ENCODE results near the gene ST3GAL5.
A peak's percentile ranks its signal among the peaks of the same experiment; 100 is the strongest.
"Not testable (repeated sequence)": the region's sequence is repeated elsewhere in the genome, so short reads cannot be mapped to it uniquely, and the experiment has no call there.

Gene ST3GAL5

DNA sequence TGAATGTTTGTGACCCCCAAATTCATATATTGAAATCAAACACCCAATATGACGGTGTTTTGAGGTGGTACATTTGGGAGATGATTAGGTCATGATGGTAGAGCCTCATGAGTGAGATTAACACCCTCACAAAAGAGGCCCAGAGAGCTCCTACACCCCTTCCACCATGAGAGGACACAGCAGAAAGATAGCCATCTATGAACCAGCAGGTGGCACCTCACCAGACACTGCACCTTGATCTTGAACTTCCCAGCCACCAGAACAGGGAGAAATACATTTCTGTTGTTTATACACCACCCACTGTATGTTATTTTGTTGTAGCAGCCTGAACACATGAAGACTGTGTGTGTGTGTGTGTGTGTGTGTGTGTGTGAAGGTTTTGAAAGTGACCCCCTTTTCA lies 58.1 kb downstream of the ST3GAL5 start:
- peak; percentile 30 to 46 for DNase-seq

DNA sequence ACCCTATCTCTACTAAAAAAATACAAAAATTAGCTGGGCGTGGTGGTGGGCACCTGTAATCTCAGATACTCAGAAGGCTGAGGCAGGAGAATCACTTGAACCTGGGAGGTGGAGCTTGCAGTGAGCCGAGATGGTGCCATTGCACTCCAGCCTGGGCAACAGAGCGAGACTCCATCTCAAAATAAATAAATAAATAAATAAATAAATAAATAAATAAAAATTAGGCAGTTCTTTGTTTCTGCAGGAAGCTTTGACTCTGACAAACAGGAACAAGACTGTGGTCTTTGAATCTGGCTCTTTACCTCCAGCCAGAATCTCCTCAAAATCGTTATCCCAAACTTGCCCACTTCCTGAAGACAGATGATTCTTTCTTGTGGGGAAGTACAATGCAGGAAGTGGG lies 59.4 kb downstream of the ST3GAL5 start:
- not testable (repeated sequence) for DNase-seq

DNA sequence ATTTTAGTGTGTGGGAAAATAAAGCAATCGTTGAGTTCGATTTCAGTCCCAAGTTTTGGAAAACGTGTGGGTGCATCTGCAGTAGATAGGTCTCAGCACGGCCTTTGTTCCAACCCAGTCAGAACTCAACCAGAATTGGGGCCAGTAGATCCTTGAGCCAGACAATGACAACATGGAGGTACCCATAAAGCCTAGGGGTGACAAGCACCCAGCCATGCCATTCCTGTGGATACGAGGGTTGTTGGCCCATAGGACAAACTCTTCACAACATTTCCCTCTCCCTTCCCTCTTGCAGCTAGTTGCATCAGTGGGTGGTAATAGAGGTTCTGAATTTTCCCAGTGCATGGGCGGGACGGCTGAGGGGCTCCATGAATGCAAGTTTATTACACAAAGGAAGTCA lies 60.1 kb downstream of the ST3GAL5 start:
- no peak for DNase-seq

DNA sequence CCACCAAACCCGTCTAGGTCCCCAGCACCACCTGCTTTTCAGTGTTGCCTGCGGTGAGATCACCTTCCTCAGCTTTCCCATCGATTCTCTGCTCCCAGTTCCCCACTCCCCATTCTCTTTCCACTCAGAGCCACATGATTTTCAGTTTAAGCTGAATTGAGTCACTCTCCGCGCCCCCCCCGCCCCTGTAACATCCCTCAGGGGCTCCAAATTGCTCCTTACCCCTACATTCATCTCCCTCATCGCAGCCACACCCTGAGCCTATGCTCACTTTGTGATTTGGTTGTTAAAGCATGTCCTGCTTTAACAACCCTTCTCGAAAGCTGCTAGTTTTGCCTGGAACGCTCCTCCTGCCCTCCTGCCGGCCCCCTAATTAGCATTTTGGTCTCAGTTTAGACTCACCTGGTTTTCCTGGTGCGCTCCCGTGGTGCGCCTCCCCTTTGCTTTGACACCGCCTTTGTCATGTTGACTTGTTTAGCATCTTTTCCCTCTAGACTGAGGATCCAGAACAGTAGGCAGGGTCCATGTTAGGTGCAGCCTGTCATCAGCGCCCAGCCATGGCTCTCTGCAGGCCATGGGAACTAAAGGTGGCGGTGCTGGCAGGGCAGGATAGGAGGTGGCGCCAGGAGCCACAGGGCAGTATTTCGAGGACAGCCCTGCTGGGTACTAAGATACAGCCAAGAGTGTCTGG lies 60.8 kb downstream of the ST3GAL5 start:
- DNase-seq, result no peak

DNA sequence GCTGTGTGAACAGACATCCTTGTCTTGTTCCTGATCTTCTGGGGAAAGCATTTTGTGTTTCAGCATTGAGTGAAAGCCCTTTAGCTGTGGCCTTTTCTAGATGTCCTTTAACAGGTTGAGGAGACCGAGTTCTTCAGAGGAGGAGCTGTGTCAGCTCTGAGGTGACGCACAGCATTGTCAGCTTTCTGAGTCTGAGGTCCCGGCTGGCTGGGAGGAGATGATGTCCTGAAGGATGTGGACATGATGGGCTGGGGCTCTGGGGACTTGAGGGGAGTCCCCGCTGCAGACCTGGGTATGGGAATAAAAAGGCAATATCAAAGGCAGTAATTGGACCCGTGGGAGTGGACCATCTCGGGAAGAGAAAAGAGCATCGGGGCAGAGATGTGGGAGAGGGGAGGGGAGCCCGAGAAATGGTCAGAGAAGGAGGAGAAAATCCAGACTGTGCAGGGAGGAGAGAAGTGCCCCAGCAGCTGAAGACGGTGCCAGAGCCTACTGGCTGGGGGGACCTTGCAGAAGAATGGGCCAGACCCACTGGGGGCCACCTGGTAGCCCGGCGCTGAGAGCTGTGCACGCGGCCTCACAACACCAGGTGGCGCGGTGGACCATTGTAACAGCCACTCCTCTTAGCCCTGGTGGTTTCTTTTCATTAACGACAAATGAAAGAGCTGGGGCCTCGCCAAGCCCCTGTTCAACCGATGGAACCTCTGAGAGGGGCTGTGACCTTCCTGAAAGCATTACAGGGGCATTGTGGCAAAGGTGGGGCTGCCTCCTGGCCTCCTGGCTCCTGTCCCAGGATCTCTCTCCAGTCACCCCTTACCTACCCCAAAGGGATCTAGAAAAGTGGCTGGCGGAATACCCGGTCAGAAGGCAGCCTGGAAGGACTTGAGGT lies 61.6 kb downstream of the ST3GAL5 start:
- DNase-seq, result peak; percentile 84 to 86

DNA sequence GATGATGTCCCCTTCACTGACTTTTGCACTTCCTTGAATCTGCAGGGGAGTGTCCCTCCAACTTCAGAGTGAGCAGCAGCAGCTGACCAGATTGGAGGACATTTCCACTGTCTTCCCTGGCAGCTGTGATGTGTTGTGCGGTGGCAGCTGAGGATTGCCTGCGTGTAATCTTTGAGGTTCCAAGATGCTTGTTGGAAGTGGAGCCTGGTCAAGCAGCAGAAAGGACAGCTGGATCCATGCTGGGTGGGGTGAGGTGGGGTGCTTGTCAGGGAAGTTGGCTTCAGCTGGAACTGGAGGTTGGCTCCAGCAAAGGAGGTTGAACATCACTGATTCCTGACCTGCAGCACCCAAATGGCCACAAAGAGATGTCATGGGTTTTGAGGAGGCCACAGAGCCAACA lies 64.8 kb downstream of the ST3GAL5 start:
- no peak for DNase-seq

DNA sequence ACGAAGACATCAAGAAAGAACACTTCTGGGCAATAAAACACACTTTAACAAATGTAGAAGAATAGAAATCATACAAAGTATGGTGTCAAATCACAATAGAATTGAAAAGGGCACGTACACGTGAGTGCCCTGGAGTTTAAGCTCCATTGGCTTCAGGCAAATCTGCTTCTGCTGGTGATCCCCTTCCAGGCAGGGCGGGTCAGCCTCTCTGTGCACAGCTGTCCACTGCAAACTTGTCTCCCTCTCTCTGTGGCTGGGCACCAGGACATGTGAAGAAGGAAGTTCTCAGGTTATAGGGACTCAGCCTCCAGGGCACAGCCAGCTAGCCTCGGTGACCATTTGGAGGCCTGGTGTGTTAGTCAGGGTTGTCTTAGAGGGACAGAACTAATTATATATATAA lies 66.0 kb downstream of the ST3GAL5 start:
- no peak for DNase-seq

DNA sequence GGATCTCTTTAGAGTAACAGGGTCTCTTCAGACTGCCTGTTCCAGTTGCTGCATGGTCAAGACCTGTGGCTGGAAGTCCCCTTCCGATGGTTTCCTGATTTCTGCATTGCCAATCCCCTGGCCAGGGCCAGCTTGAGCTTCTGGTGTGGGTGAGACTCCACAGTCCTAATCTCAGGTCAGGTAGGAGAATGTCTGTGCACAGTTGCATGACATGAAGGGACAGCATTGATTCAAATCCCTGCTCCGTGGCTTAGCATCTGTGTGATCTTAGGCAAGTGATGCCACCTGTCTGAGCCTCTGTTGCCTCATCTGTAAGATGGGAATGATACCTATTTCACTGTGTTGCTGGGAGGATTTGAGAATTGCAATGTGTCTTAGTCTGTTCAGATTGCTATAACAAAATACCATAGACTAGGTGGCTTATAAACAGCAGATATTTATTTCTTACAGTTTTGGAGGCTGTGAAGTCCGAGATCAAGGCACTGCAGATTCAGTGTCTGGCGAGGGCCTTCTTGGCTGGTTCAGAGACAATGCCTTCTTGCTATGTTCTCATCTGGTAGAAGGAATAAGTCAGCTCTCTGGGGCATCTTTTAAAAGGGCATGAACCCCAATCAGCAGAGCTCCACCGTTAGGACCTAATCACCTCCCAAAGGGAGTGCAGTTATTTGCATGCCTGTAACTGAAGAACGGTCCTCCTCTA lies 68.8 kb downstream of the ST3GAL5 start:
- DNase-seq, result no peak

DNA sequence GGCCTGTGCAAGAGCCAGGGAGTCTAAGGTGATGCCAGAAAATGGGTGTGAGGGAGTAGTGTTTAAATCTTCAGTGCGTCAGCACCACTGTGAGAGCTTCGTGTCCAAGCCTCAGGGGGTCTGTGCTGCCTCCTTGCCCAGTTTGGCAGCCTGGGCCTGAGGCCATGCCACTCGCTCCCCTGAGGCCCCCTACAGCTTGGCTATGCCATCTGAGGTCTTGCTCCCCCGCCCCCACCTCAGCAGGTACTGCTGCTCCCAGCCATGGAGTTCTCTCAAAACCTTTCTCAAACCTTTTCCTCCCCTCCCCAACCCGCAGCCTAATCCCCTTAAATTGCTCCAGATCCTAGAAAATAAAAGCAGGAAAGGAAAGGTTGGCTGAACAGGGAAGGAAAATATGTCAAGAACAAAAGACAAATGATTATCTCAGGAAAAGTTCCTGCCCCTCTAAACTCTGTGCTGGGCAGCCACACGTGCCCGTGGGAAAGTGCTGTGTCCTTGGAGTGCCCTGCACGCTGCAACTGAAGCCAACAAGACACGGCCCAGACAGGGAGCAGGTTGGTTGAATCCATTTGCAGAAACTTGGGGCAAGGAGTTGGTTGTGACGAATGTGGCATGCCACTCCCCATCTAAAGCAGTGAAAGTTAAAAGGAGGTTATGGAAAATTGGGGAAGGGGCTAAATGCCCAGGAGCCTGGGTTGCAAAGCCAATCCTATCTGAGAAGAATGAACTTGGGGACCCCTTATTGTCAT lies 73.8 kb downstream of the ST3GAL5 start:
- no peak for DNase-seq

DNA sequence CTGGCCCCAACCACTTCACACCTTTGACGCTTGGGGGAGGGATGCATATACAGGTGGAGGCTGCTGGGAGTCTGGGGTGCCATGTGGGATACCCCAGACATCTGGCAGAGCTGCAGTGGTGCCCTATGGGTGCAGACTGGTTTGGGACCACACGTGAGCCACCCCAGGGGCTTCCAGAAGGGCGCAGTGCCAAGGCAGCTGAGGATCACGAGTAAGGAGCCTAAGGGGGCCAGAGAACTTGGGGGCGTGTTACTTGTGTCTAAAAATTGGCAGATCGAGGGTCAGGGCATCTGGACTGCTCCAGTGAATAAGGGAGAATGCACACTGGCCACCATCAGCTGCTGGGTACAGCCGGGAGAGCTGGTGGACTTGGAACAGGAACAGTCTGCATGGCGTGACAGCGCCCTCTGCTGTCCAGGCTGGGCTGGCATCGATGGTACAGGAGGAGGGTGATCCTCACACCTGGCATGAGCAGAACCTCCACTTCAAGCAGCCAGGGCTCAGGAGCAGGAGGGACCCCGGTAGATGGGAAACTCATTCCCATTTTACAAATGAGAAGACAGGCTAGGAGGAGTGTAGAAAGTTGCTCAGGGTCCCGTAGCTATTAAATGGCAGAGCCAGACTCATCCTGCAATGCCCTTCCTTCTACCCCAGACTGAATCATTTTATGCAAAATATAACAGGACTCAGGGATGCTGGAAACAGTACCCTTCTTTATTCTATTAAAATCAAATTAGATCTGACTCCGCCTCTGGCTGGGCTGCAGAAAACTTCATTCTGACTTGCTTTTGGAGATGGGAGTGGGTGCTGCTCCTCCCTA lies 74.6 kb downstream of the ST3GAL5 start:
- peak; percentile 77 to 82 for DNase-seq

DNA sequence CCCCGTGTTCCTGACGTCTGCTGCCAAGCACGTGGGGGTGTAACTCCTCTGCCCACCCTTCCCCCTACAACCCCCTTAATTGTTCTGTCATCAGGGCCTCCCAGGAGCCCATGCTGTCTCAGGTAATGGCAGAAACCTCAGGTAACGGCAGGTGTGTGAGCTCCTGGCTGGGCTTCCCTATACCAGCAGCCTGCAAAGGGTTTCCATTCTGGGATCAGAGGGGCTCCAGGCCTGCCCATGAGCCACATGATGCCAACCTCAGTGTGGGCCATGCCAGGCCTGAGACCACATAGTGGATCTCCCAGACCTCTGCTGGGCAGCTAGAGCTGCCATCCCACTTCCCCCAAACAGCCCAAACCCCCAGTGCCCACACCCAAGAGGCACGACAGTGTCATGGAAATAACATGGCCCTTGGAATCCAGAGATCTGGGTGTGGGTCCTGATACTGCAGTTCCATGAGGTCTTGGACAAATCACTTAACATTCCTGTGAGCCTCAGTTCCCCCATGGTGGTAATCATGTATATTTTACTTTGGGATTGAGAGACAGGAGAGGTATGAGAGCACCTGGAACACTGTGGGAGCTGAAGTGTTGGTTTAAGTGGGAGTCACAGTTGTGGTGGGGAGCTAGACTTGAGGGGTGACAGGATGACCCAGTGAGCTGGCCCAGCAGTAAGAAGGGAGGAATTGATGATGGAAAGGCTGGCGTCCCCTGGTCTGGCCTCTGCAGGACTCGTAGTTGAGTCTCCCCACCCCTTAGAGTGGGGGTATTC lies 75.4 kb downstream of the ST3GAL5 start:
- DNase-seq, result no peak

DNA sequence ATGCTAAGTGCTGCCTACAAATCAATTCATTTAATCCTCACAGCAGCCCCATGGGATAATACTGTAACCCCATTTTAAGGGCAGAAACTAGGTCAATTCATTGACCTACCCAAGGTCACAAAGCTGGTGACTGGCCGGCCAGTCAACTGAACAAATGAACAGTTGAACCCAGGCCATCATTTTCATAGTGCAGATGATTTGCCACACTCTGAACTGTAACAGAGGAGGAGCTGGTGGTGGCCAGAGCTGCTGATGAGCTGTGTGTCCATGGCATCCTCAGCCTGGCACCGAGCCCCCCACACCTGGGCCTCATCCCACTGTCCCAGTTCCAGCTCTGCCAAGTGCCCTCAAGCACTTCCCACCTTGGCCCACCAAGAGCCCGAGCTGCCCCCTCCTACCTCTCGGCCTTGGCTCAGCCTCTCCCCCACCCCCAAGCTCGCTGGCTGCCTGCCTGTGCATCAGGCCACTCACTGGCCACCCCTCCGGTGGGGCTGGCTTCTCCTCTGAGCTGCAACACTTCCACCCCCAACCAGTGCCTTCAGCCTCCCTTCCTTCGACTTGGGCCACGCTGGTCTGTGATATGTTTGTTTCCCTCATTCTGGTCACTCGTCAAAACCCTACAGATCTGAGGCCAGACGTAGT lies 76.6 kb downstream of the ST3GAL5 start:
- no peak for DNase-seq

DNA sequence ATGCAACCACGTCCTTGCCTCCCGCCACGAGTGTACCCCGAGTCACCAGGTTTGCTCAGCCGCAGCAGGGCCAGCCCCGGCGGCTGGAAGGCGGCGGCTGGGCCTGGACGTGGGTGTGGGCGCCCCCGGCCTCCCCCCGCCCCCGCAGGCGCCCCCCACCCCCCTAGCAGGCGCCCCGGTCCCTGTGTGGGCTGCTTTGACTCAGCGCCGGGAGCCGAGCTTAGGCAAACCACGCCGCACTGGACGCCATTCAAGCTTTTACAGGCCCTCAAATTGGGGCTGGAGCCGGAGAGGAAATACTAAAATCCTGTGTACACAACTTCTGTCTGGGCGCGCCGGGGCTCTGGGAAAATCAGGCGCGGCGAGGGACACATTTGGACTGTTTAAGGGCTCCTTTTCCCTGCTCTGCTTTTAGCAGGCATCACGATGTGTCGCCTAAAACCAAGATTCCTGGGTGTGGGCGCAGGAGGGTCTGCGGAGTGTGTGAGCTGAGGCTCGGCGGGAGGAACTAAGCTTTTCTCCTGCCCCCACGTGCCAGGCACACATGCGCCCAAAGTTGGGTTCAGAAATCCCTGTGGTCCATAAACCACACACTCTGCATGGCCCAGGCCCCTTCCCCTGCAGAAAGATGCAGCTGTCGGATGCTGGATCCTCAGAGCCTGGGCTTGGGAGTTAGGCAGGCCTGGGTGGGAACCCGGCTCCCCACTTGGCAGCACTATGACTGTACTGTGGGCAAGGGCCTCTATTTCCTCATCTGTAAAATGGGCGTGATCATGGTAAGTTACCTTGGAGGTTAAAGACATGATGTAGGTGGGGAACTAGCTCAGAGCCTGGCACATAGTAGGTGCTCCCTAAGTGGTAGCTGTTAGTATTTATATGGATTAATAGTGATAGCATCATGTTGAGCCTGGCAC lies 77.4 kb downstream of the ST3GAL5 start:
- no peak for DNase-seq

DNA sequence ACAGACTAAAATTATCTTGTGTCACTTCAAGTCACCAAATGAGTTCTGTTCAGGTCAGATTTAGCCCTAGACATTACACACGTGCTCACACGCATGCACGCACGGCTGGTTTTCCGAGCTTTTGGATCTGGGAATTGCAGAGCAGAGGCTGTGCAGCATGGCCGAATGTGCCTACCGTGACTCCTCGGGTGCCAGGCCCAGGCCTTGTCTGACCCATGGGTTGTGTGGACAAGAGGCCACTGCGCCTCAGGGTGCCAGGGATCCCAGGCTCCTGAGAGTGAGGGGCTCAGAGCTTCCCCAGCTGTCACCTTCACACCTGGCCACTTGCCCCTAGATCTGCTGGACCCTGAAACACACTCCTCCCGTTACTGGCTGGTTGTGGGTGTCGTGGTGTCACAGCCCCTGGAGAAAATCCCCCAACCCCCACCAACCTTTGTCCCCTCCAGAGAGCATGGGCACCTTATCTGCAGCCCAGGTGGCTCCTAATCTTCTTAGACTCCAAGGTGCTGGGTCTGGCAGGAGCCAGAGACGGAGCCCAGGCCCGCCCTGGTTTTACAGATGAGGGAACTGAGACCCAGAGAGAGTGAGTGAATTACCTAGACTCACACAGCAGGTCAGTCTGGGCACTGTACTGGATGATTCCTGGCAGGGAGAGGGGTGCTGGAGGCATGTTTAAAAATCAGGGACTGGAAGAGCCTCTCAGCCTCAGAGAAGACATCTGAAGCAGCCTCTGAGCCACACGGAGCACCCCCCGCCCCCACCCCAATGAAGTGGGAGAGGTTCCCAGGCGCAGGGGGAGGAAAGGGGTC lies 78.2 kb downstream of the ST3GAL5 start:
- no peak for DNase-seq

DNA sequence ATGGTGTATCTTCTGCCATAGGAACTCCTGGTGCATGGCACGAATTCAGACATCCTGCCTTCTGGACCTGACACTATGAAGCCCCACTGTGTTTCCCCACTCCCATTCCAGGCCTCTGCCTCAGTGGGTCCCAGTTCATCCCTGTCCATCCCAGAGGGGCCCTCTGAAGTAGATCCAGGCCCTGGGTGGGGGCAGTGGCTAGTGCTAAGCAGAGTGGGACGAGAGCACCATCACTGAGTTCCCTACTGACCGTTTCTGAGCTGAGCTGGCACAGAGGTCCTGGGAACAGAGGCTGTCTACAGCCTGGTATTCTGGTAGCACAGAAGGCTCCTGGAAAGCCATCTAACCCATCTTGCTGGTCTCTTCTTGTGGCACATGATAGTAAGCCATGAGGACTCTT lies 81.0 kb downstream of the ST3GAL5 start:
- no peak for DNase-seq

DNA sequence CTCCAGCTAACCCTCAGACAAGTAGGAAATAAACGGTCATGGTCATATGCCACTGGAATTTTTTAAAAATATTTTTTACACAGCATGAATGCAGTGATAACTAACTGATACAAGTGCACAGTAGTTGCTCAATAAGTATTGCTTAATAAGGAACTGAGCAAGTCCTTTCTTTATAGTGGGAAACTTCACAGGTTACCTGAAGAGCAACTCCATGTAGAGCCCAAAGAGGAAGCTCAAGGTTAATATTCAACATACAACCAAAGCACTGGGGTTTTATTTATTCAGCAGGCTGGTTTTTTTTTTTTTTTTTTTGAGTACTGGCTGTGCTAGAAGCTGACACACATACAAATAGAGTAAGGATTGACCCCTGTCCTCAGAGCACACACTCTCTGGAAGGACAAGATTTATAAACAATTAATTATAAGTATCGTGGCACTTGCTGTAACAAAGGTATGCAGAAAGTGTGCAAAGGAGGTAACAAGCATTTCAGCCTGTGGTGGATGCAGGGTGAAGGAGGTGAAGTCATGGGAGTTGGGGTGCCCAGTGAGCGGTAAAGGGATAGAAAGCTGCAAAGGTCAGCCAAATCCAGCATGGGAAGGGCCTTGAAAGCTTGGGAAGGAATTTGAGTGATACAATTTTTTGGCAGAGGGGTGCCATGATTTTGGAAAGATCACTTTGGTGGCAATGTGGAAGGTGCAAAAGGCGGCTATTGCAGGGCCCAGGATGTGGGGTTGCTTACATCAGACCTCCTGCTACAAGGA lies 82.3 kb downstream of the ST3GAL5 start:
- DNase-seq, result no peak

DNA sequence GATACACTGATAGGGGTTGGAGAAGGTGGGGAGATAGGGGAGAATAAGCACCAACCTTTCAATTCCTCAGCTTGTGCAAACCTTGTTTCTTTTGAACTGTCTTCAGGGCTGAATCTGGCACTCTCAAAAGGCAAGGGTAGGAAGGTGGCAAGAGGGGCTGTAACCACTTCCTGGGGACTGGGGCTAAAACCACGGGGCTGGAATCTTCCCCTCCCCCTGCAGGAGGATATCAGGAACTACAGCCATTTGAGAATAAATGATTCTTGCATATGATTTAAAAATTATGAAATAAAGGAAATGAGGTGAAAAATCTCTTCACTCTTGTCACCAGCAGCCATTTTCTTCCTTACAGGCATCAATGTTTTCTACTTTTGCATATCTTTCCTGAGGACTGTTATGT lies 84.2 kb downstream of the ST3GAL5 start:
- DNase-seq, result peak in 1 of 2 donors; percentile 31

All from CD4-positive, alpha-beta T cell treated with Interleukin-4 for 1 hour (primary cell).